HS-27A (cell line): ENCODE measurements around the gene CEP170B.
"Not testable (repeated sequence)": the region's sequence is repeated elsewhere in the genome, so short reads cannot be mapped to it uniquely, and the experiment has no call there.

Experiments
- DNase-seq: peaks from one replicate; pipeline ENCODE4 v3.0.0-alpha.2; 2012; ENCODE audit warnings: low read depth, missing footprints

CEP170B gene

DNA sequence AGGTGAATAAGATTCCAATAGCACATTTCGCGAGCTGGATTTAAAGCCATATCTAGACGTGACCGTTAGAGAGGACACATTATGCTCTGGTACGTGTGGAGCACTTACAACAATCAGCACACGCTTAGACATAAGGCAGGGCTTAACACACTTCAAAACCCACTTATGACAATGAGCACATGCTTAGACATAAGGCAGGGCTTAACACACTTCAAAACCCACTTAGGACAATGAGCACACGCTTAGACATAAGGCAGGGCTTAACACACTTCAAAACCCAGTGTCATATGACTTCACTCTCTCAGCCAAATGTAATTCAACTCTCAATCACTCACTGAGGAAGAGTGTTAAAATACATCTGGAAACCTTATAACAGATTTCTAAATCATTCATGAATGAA lies 48.4 kb downstream of the CEP170B start:
- no peak for DNase-seq

DNA sequence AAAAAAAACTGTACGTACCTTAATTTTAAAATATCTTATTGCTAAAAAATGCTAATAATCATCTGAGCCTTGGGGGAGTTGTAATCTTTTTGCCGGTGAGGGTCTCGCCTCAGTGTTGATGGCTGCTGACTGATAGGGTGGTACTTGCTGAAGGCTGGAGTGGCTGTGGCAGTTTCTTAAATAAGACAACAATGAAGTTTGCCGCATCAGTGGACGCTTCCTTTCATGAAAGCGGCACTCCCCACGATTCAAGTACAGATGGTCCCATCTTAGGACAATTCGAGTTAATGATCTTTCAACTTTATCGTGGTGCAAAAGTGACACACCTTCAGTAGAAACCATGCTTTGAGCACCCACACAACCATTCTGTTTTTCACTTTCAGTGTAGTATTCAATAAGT lies 52.0 kb downstream of the CEP170B start:
- DNase-seq, result no peak

DNA sequence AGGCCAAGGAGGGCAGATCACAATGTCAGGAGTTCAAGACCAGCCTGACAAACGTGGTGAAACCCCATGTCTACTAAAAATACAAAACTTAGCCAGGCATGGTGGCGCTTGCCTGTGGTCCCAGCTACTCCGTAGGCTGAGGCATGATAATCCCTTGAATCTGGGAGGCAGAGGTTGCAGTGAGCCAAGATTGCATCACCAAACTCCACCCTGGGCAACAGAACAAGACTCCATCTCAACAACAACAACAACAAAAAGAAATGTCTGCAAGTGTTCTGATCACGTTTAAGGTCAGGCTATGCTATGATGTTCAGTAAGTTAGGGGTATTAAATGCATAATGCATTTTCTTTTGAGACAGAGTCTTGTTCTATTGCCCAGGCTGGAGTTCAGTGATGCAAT lies 52.9 kb downstream of the CEP170B start:
- DNase-seq, result no peak

DNA sequence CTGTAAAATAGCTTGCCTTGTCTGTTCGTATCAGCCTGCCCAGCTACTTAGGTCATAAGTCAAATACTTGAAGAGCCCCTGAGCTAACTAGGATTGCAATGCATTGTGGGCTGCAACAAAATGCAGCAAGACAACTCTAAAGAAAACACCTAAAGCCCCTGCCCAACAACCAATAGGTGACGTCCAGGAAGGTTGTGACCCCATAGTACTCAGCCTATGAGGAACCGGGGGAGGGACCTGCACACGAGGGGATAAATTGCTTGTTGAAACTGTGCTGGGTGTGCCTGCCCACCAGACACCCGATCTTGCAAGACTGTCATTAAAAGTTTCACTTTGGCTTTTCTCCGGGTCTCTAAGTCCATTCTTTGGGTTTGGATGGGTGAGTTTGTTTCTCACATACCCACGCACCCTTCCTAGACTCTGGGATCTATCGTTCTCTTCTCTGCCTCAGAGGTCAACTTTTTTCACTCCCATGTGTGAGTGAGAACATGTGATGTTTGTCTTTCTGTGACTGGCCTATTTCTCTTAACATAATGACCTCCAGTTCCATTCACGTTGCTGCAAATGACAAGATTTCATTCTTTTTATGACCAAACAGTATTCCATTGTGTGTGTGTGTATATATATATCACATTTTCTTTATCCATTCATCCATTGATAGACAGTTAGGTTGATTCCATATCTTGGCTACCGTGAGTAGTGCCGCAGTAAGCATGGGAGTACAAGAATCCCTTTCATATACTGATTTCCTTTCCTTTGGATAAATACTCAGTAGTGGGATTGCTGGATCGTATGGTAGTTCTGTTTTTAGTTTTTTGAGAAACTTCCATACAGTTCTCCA lies 54.3 kb downstream of the CEP170B start:
- not testable (repeated sequence) for DNase-seq

DNA sequence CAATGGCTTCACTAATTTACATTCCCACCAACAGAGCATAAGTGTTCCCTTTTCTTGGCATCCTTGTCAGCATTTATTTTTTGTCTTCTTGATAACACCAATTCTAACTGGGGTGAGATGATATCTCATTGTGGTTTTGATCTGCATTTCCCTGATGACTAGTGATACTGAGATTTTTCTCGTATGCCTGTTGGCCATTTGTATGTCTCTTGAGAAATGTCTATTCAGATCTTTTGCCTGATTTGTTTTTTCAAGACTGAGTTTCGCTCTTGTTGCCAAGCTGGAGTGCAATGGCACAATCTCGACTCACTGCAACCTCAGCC lies 54.9 kb downstream of the CEP170B start:
- no peak for DNase-seq

DNA sequence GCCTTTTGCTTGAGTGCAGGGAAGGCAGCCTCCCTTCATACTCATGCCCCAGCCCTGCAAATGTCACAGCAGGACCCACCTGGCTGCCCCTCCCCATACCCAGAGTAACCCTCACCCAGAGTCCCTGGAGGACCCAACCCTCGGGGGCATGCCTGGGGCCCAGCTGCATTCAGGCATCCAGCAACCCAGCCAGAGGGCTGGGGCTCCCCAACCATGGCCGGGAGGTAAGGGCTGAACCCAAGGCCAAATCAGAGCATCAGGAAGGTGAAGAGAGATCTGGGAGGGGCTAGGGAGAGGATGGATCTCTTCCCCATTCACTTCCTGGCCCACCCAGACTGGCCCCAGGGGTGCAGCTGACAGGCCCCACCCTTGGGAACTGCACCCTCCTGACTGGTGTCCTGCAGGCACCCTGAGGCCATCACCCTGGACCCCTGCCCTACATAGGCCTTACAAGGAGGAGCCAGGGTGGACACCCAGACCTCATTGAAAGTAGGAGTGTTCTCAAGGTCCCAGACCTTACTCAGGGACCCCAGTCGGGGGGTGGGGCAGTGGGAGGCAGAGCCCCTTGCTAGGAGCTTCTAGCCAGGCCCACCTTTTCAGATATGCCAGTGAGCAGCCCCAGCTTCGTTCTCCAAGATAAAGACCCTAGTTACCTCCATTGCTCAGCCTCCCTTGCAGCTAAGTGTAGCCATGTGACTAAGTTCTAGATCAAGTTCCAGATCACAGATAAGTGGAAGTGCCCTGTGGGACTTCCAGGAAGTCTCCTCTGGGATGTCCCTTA lies 58.8 kb downstream of the CEP170B start:
- DNase-seq, result no peak

DNA sequence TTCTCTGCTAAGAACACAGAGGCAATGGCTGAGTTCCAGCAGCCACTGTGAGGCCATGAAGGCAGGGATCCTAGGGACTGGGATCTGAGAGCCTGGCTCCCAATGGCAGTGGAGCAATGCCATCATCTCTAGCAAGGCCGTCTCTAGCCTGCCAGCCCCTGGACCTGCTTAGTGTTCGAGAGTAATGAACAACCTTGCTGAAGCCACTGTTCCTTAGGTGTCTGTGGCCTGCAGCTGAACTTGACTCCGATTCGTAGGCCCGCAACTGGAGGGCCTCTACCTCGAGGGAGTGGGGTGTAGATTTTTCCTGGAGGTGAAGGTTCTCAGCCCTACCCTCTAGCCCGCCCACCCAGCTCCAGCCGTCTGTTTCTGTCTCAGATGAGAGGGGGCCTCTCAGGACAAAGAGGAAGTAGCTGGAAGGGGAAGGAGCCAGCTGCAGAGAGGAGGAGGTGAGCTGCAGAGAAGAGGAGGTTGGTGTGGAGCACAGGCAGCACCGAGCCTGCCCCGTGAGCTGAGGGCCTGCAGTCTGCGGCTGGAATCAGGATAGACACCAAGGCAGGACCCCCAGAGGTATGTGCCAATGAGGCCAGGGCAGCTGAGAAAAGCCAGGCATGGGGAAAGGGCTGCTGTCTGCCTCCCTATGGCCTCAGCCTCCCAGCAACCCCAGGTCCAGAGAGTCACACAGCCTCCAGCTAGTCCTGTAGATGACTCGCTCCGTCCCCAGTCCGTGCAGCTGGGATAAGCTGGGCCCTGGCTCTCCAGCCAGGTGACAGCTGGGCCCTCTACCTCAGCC lies 59.5 kb downstream of the CEP170B start, which contains the start of gene PLD4:
TSS of gene PLD4 (plus strand) at position 459 of the 793 bp plus-strand sequence. CDS start 2,262 bp downstream, outside the sequence.
- no peak for DNase-seq

DNA sequence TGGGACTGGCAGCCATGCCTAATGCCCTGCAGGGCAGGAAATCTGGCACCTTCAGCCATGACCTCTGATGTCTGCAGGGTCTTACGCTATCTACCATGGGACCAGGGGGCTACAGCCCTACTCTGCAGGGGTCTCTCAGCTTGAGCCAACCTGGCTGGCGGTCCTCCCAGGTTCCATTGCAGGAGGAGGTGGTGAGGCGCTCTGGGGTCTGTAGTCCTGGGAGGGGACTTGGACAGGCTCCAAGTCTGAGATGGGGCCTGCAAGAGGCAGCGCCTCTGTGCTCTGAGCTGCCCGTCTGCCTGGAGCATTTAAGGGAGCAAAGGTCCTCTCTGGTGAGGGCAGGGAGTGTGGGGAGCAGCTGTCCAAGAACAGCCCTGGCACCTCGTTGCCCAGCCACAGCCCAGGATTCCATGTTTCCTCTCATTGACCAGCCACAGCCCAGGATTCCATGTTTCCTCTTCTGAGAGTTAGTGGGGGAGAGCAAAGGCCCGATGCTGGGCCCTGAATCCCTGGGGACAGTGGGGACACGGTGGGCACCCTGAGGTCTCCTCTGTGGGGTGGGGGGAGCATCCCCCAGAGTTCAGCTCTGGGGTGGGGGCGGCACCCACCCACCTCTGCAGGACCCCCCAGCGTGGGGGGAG lies 60.3 kb downstream of the CEP170B start:
- DNase-seq, result no peak

DNA sequence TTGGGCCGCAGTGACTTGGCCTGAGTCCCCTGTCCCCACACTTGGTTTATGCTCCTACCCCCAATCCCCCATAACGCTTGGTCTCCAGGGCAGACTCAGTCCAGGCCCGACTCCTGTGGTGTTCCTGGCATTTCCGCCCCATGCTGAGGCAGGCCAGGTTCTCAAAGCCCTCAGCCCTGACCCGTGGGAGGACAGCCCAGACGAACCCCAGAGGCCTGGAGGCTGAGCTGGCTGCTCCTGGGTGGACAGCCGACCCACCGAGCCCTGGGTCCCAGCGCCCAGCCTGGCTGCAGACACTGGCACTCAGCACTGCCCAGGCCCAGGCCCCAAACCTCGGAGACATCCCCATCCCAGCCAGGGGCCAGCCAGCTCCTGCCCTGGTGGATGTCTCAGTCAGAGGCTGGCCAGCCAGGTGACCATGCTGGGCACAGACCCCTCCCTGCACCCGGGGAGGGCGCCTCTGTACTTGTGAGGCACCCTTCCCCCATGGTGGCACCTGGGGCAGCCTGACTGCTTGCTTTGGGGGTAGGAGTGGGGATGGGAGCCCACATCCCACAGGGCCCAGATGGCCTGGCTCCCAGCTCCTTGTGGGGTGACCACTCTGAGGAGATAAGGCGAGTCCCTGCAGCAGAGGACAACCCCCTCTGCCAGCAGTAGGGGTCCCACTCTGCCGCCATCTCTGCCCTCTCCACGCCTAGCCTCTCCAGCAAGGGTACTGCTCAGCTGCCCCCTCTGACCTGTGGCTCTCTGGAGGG lies 61.0 kb downstream of the CEP170B start:
- no peak for DNase-seq

DNA sequence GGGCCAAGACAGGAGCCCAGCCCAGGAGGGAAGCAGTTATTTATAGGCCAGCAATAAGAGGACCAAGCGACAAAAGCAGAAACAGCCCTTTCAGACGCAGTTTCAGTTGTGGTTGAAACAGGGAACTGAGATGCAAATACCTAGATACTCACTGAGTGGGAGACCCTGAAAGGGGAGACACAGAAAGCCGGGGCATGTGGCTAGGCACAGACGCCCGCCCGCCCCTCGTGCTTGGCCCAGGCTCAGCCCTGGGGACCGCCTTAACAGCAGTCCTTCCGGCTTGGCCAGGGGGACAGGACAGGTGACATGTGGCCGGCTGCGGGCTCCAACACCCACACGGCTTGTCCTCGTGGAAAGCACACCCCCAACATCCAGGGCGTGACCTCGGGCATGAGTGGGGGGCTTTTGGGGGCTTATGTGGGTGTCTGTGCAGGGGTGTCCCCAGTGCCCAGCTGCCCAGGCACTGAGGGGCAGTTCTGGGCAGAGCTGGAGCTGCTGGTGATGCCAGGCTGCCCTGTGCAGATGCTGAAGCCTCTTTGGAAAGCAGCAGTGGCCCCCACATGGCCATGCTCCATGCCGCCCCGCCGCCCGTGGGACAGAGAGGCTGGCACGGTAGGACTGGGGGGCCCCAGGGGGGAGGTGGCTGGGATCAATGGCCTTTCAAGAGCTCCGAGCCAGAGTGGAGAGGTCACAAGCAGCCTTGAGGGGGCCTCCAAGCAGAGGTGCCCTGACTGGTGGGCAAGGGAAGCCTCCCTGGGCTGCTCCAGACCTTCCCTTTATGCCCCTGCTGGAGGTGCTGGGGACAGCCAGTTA lies 61.8 kb downstream of the CEP170B start:
- DNase-seq, result no peak

DNA sequence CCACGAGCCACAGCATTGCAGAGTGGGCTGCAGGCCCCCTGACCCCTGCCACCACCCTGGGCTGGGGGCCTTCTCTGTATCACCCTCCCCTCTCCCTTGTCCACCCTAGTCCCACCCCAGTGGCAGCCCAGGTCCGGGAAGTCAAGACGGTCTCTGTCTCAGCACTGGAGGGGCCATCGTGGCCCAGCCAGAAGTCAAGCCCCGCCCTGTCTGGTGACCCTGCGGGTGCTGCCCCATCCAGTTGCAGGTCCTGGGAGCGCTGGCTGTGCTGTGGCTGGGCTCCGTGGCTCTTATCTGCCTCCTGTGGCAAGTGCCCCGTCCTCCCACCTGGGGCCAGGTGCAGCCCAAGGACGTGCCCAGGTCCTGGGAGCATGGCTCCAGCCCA lies 62.4 kb downstream of the CEP170B start:
- DNase-seq, result no peak

DNA sequence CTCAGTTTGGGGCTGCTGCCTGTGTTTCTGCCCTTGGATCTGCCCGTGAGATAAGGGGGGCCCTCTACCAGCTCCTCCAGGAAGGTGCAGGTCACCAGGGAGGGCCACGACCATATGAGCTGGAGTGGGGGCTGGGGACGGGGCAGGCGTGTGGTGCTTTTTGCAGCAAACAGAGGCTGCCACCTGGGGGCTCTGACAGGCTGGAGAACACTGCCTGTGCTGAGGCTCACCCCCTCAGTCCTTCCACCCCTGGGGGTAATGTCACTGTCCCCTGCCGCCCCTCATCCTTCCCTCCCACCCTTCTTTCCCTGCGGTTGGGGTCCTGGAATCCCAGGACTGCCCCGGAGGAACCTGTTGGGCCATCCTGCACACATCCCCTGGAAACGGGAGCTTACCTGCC lies 62.8 kb downstream of the CEP170B start:
- DNase-seq, result no peak

DNA sequence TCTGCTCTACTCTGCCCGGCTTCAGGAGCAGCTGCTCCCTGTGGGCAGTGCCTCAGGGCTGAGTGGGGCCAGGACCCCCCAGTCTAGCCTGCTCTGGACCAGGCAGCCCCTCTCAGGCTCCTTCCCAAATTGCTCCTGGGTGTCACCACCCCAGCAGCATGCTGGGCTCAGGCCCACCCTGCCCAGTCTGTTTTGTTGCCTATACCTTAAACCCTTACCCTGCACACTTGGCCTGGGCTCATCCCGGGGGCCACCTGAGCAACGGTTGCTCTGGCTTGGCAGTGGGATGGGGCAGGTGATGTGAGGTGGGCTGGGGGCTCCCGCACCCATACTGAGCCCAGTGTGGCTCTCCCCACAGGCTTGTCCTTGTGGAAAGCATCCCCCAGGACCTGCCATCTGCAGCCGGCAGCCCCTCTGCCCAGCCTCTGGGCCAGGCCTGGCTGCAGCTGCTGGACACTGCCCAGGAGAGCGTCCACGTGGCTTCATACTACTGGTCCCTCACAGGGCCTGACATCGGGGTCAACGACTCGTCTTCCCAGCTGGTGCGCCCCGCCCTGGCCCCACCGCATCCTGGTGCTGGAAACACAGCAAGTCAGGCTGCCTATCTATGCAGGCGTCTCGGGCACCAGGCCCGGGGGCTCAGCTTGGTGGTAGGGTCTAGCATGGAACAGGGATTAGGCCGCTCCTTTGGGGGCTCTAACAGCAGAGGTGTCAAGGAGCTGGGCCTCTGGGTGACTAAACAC lies 63.5 kb downstream of the CEP170B start:
- DNase-seq, result no peak

DNA sequence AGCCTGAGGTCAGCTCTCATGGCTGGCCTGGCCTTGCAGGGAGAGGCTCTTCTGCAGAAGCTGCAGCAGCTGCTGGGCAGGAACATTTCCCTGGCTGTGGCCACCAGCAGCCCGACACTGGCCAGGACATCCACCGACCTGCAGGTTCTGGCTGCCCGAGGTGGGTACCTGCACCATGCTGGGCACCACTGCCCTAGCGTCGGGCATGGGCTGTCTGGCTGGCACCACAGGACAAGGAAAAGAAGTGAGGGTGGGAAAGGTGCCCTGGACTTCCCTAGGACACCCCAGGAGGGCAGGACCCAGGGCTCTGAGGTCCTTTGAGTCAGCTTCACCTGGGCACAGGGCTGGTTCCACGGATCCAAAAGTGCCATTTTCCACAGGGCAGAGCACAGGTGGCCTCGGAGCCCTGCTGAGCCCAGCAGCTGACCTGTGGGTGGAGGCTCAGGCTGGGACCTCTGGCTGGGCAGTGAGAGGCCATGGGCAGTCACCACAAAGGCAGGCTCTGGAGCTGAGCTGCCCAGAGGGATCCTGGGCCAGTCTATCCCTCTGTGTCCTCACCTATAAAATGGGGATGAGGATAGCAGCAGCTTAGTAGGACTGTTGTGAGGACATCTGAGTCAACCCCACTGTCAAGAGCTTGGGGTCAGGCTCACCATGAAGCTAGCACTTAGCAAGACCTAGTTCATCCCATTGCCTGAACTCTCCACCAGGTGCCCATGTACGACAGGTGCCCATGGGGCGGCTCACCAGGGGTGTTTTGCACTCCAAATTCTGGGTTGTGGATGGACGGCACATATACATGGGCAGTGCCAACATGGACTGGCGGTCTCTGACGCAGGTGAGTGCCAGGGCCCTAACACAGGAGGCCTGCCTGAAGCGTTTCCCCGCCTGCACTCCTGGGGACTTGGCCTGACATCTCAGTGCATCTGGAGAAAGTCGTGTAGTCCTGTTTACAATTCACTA lies 64.5 kb downstream of the CEP170B start:
- DNase-seq, result no peak

DNA sequence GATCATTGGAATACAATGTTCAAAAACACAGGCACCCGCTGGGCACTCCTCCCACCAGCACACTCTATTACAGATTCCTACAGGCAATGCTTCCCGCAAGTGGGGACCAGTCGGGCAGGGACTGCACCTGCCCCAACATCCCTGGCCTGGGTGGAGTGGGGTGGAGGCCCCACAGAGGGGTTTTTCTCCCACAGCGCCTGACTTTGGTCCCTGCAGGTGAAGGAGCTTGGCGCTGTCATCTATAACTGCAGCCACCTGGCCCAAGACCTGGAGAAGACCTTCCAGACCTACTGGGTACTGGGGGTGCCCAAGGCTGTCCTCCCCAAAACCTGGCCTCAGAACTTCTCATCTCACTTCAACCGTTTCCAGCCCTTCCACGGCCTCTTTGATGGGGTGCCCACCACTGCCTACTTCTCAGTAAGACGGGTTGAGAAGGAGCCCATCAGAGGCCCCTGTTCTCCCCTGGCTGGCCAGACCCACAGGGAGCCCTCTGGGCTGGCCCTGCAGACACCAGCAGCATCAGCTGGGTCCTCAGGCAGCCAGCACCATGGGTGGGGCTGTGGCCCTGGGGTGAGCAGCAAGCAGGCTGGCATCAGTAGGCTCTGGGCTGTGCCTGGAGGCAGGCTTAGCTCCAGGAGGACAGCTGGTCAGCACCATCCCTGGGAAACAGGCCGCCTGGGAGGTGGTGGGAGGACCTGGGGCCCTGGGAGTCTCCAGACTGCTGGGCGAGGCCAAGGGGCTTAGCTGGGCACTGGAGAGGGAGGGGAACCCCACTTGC lies 65.6 kb downstream of the CEP170B start:
- DNase-seq, result no peak

DNA sequence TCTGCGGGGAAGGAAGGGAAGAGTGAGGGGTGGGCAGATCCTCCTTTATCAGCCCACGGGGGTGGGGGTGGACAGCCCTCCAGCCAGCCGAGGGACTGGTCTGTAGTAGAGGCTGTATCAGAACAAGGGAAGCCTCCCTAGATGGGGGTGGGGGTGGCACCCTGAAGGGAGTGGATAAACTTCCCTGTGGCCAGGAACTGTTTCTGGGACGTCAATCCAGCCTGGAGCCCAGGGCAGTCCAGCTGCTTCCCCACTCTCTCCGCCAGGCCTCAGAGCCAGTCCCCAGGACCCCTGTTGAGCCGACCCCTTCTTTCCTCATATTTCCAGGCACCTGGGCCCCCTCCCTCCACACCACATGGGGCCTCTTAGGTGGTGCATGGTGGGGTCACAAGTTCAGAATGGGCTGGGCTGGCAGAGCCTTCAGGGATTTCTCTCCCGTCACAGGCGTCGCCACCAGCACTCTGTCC lies 66.3 kb downstream of the CEP170B start:
- DNase-seq, result no peak

DNA sequence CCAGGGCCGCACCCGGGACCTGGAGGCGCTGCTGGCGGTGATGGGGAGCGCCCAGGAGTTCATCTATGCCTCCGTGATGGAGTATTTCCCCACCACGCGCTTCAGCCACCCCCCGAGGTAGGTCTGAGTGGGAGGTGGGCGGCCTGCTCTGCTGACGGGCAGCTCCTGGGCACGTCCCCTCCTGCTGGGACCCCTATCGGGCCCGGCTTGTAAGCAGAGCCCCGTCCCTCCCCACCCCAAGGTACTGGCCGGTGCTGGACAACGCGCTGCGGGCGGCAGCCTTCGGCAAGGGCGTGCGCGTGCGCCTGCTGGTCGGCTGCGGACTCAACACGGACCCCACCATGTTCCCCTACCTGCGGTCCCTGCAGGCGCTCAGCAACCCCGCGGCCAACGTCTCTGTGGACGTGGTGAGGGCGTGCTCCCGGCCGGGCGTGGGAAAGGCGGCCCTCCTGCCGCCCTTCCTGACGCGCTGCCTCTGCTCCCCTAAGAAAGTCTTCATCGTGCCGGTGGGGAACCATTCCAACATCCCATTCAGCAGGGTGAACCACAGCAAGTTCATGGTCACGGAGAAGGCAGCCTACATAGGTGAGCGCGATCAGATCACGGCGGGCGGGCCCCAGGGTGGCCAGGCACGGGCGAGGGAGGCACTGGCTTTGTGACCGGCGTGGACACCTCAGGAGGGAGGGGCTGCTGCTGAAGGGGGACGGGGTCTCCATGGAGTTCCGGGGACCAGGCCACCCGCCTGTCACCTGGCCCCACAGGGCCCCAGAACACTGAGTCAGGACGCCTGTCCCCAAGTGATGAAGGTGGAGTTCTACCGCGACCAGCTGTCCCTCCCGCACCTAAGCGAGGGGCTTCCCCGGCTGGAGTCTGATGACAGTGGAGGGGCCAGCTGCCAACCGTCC lies 67.0 kb downstream of the CEP170B start:
- DNase-seq, result no peak
